Measurements from ENCODE around the gene NEDD4L.

Gene NEDD4L

DNA sequence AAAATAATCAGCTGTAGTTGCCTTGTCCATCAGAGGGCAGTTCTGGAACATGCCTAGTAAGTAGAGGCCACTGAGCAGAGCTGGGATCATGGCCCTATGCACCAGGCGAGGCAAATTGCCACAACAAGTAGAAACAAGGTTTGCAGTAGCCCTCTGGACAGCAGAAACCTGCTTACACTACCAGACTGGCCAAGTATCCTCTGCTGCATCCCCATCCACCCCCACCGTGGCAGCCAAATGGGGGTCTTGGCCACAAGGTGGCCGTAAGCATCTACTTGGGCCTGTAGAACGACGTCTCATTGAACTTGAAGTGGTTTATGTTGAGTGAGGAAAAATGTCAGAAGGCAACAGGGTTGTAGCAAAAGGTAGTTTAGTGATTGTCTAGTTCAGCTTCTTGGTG lies 343.7 kb downstream of the NEDD4L start:
- Histone ChIP-seq H3K9me3 (ENCODE audit: control insufficient read depth, insufficient read depth, low read depth, low read length) (no peaks in the 10 kb centered on the region), H3K4me1 (ENCODE audit: control insufficient read depth, insufficient read depth, low read length) (no peaks in the 10 kb centered on the region), H3K27ac (ENCODE audit: extremely low read depth, low read depth, low read length) (no peak overlapping the region), H3K4me3 (ENCODE audit: low read depth, low read length) (no peak overlapping the region), H3K36me3 (ENCODE audit: control insufficient read depth in 2 of 2, insufficient read depth in 1 of 2, low read length in 2 of 2) (peaks cover 4 to 76% of the 10 kb centered on the region in 2 experiments; a peak in 1 of 3 replicates)
- no peak for TF ChIP-seq ZNF561 (tag by site-specific recombination; IDR thresholded peaks at IDR 0.05; ENCODE audit: borderline replicate concordance)
- no peak for TF ChIP-seq PRDM1 (tag by site-specific recombination; IDR thresholded peaks at IDR 0.05)
- TF ChIP-seq ZNF23 (tag by site-specific recombination; IDR thresholded peaks at IDR 0.05; ENCODE audit: borderline replicate concordance) = no peak
- no peak for TF ChIP-seq ZNF843 (tag by site-specific recombination; IDR thresholded peaks at IDR 0.05)
- TF ChIP-seq ZNF391 (tag by site-specific recombination; IDR thresholded peaks at IDR 0.05; ENCODE audit: borderline replicate concordance, low read depth) = no peak
- TF ChIP-seq, protein P1, sequence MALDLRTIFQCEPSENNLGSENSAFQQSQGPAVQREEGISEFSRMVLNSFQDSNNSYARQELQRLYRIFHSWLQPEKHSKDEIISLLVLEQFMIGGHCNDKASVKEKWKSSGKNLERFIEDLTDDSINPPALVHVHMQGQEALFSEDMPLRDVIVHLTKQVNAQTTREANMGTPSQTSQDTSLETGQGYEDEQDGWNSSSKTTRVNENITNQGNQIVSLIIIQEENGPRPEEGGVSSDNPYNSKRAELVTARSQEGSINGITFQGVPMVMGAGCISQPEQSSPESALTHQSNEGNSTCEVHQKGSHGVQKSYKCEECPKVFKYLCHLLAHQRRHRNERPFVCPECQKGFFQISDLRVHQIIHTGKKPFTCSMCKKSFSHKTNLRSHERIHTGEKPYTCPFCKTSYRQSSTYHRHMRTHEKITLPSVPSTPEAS (tag by site-specific recombination; IDR thresholded peaks at IDR 0.05) = no peak
- no peak for TF ChIP-seq ZNF366 (tag by site-specific recombination; conservative IDR thresholded peaks at IDR 0.05)
- ChIA-PET POLR2A (interaction anchor here (0.7 kb wide), 1 partner anchor 381 kb away, joined by 3 read pairs; no protein-coding TSS in a partner anchor), CTCF (interaction anchor here (0.7 kb wide), 2 partner anchors 66 to 340 kb away, joined by 3 to 5 read pairs; no protein-coding TSS in a partner anchor)

- CTCF ChIA-PET = interaction anchor here (0.5 to 0.6 kb wide), 2 partner anchors 12 to 239 kb away, joined by 3 read pairs; no protein-coding TSS in a partner anchor
- POLR2A ChIA-PET = no interaction called here
- H3K9me3 ChIP-seq (ENCODE audit: control insufficient read depth, insufficient read depth, low read depth, low read length) = no peaks in the 10 kb centered on the region
- H3K4me1 ChIP-seq (ENCODE audit: control insufficient read depth, insufficient read depth, low read length) = no peaks in the 10 kb centered on the region
- H3K4me3 ChIP-seq (ENCODE audit: low read depth, low read length) = no peak overlapping the region
- no peak overlapping the region for H3K27ac ChIP-seq (ENCODE audit: extremely low read depth, low read depth, low read length)
- peaks cover 4 to 84% of the 10 kb centered on the region in 2 experiments; a peak in 1 of 3 replicates for H3K36me3 ChIP-seq (ENCODE audit: control insufficient read depth in 2 of 2, insufficient read depth in 1 of 2, low read length in 2 of 2)
- TF ChIP-seq ZSCAN30 (tag by site-specific recombination; IDR thresholded peaks at IDR 0.05) (no peak), PRDM2 (tag by site-specific recombination; IDR thresholded peaks at IDR 0.05; ENCODE audit: borderline replicate concordance) (no peak), ZNF302 (tag by site-specific recombination; IDR thresholded peaks at IDR 0.05; ENCODE audit: low read depth) (no peak), ZNF112 (tag by site-specific recombination; IDR thresholded peaks at IDR 0.05) (no peak), ZNF549 (tag by site-specific recombination; IDR thresholded peaks at IDR 0.05) (no peak), ZNF555 (tag by site-specific recombination; conservative IDR thresholded peaks at IDR 0.05) (no peak), IKZF3 (tag by site-specific recombination; IDR thresholded peaks at IDR 0.05) (no peak), ZNF175 (tag by site-specific recombination; IDR thresholded peaks at IDR 0.05) (no peak)
- TF ChIP-seq, protein P2, sequence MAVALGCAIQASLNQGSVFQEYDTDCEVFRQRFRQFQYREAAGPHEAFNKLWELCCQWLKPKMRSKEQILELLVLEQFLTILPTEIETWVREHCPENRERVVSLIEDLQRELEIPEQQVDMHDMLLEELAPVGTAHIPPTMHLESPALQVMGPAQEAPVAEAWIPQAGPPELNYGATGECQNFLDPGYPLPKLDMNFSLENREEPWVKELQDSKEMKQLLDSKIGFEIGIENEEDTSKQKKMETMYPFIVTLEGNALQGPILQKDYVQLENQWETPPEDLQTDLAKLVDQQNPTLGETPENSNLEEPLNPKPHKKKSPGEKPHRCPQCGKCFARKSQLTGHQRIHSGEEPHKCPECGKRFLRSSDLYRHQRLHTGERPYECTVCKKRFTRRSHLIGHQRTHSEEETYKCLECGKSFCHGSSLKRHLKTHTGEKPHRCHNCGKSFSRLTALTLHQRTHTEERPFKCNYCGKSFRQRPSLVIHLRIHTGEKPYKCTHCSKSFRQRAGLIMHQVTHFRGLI (tag by site-specific recombination; IDR thresholded peaks at IDR 0.05) = no peak
- TF ChIP-seq, protein P3, sequence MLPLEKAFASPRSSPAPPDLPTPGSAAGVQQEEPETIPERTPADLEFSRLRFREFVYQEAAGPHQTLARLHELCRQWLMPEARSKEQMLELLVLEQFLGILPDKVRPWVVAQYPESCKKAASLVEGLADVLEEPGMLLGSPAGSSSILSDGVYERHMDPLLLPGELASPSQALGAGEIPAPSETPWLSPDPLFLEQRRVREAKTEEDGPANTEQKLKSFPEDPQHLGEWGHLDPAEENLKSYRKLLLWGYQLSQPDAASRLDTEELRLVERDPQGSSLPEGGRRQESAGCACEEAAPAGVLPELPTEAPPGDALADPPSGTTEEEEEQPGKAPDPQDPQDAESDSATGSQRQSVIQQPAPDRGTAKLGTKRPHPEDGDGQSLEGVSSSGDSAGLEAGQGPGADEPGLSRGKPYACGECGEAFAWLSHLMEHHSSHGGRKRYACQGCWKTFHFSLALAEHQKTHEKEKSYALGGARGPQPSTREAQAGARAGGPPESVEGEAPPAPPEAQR (tag by site-specific recombination; IDR thresholded peaks at IDR 0.05) = no peak
- TF ChIP-seq, protein P4, sequence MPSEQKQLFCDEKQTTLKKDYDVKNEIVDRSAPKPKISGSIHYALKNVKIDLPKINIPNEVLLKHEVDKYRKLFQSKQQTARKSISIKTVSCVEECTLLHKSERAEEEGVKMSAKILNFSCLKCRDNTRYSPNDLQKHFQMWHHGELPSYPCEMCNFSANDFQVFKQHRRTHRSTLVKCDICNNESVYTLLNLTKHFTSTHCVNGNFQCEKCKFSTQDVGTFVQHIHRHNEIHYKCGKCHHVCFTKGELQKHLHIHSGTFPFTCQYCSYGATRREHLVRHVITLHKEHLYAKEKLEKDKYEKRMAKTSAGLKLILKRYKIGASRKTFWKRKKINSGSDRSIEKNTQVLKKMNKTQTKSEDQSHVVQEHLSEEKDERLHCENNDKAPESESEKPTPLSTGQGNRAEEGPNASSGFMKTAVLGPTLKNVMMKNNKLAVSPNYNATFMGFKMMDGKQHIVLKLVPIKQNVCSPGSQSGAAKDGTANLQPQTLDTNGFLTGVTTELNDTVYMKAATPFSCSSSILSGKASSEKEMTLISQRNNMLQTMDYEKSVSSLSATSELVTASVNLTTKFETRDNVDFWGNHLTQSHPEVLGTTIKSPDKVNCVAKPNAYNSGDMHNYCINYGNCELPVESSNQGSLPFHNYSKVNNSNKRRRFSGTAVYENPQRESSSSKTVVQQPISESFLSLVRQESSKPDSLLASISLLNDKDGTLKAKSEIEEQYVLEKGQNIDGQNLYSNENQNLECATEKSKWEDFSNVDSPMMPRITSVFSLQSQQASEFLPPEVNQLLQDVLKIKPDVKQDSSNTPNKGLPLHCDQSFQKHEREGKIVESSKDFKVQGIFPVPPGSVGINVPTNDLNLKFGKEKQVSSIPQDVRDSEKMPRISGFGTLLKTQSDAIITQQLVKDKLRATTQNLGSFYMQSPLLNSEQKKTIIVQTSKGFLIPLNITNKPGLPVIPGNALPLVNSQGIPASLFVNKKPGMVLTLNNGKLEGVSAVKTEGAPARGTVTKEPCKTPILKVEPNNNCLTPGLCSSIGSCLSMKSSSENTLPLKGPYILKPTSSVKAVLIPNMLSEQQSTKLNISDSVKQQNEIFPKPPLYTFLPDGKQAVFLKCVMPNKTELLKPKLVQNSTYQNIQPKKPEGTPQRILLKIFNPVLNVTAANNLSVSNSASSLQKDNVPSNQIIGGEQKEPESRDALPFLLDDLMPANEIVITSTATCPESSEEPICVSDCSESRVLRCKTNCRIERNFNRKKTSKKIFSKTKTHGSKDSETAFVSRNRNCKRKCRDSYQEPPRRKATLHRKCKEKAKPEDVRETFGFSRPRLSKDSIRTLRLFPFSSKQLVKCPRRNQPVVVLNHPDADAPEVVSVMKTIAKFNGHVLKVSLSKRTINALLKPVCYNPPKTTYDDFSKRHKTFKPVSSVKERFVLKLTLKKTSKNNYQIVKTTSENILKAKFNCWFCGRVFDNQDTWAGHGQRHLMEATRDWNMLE (tag by site-specific recombination; conservative IDR thresholded peaks at IDR 0.05; ENCODE audit: low read depth) = no peak
Observed at GRCh38 chr18:58388736-58389135, 344.7 kb downstream of the NEDD4L start.
